CD4-positive, CD25-positive, alpha-beta regulatory T cell (primary cell): ENCODE results near the gene S100A10. TPM values are rescaled to one million over a fixed set of nuclear protein-coding genes. Genes with fewer than 3 reads are reported as not detected.

Source experiments
- ATAC-seq, 2 donors: fragments of 150-1000 bp; cut with Tn5 transposase; one replicate each; pipeline ENCODE4 v1.10.0; 2021; ENCODE audit warnings: low read depth in 2 of 2, moderate number of reproducible peaks in 2 of 2, moderate library complexity in 1 of 2
- DNase-seq, 3 donors: peaks; one replicate each; pipeline versions ENCODE4 v3.0.0 to v3.0.0-alpha.2; 2012 to 2022; ENCODE audit warnings: mixed read lengths in 1 of 3
- H3K27ac ChIP-seq: one replicate; pipeline ENCODE4 v1.7.0; 2013; ENCODE audit warnings: mild to moderate bottlenecking, low read length; ENCODE audit not compliant: insufficient read depth, poor library complexity, severe bottlenecking
- H3K27me3 ChIP-seq: one replicate; pipeline ENCODE4 v1.7.0; 2013; ENCODE audit warnings: low read length; ENCODE audit not compliant: control insufficient read depth, insufficient read depth
- H3K36me3 ChIP-seq: one replicate; pipeline ENCODE4 v1.7.0; 2013; ENCODE audit warnings: mild to moderate bottlenecking, low read length, moderate library complexity; ENCODE audit not compliant: control insufficient read depth, insufficient read depth
- H3K4me1 ChIP-seq: 2 replicates; pipeline ENCODE4 v1.7.0; 2013; ENCODE audit warnings: mild to moderate bottlenecking, low read length; ENCODE audit not compliant: insufficient read depth, control insufficient read depth, poor library complexity, severe bottlenecking
- H3K4me3 ChIP-seq: one replicate; pipeline ENCODE4 v1.7.0; 2013; ENCODE audit warnings: low read depth, mild to moderate bottlenecking, low read length, moderate library complexity
- H3K9me3 ChIP-seq, 2 experiments: 1 replicate in 1 of 2; 2 replicates in 1 of 2; pipeline ENCODE4 v1.7.0; 2013; ENCODE audit warnings: low read length in 2 of 2, mild to moderate bottlenecking in 1 of 2, moderate library complexity in 1 of 2; ENCODE audit not compliant: control insufficient read depth in 2 of 2
- H3K27ac Mint-ChIP-seq, 3 donors: one replicate each; pipeline ENCODE4 v1.8.0; 2020 to 2022; ENCODE audit warnings: mild to moderate bottlenecking in 3 of 3, mixed read lengths in 3 of 3, moderate library complexity in 2 of 3
- H3K27me3 Mint-ChIP-seq: one replicate; pipeline ENCODE4 v1.8.0; 2022; ENCODE audit warnings: mild to moderate bottlenecking, mixed read lengths
- H3K36me3 Mint-ChIP-seq: one replicate; pipeline ENCODE4 v1.8.0; 2020; ENCODE audit warnings: mixed read lengths
- H3K4me1 Mint-ChIP-seq, 4 donors: one replicate each; pipeline ENCODE4 v1.8.0; 2020 to 2022; ENCODE audit warnings: mixed read lengths in 4 of 4, mild to moderate bottlenecking in 1 of 4
- H3K4me3 Mint-ChIP-seq, 4 donors: one replicate each; pipeline ENCODE4 v1.8.0; 2020 to 2022; ENCODE audit warnings: mild to moderate bottlenecking in 4 of 4, mixed read lengths in 4 of 4, moderate library complexity in 3 of 4
- H3K9me3 Mint-ChIP-seq, 7 donors: one replicate each; pipeline ENCODE4 v1.8.0; 2020 to 2022; ENCODE audit warnings: mixed read lengths in 7 of 7, mild to moderate bottlenecking in 3 of 7, moderate library complexity in 2 of 7
- polyA plus RNA-seq, 4 donors: library from polyadenylated mRNA; unstranded; fragments of 300-500 nt; fragmentation: Illumina TruSeq; gene quantifications; one replicate each; pipeline ENCODE4 v1.2.3, GENCODE V29; 2021
- total RNA-seq: library from RNA; stranded (reverse); gene quantifications from one replicate; pipeline ENCODE4 v1.2.3, GENCODE V29; 2022

Gene S100A10
- total and polyA plus RNA-seq, 5 donors from 2014 or later, result 405 to 1,844 (median 1,264) TPM

DNA sequence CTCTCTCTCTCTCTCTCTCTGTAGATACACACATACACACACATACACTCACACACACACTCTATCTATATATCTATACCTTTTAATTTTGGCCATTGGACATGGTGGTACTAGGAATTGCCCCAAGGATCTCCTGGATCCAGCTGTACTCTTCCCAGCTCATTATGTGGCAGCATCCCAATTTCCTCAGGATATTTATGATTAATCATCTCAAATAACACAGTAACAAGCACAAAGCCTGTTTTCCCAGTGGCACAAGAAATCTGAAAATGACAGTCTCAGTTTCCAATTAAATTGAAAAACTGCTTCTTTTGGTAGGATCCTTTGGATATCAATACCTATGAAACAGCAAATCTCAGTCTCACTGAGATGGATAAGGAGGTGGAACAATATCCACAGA, 27.6 kb downstream of the S100A10 start:
- DNase-seq, result no peak
- Mint-ChIP-seq H3K4me1 (peaks cover 5 to 15% (median 10%) of the 10 kb centered on the region in 4 donors), H3K4me3 (no peak overlapping the region), H3K36me3 (no peaks in the 10 kb centered on the region), H3K9me3 (no peaks in the 10 kb centered on the region), H3K27me3 (peaks cover 5% of the 10 kb centered on the region), H3K27ac (no peak overlapping the region)
- no peaks in the 10 kb centered on the region for H3K27me3 ChIP-seq
- no peaks in the 10 kb centered on the region for H3K9me3 ChIP-seq
- H3K27ac ChIP-seq, result no peak overlapping the region
- no peak for ATAC-seq
- H3K4me3 ChIP-seq, result no peak overlapping the region
- no peaks in the 10 kb centered on the region for H3K36me3 ChIP-seq
- H3K4me1 ChIP-seq, result peaks cover 8% of the 10 kb centered on the region

DNA sequence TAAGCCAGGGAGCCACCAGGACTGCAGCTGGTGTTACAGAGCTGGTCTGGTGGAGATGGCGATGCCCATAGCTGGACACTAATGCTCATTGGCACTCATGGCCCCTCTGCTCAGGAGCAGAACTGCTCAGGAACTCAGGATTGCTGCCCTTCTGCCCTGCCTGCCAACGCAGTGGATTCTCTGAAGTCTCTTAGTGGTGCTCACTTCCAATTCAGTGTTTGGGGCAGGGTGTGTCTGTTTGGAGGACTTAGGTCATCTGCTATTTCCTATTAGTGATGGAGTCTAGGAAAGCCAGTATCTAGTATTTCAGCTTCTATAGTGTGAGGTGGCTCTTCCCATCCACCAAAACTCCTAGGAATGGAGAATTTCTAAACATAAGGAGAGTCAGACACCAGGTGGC, 29.1 kb downstream of the S100A10 start:
- H3K4me1 ChIP-seq, result peaks cover 14% of the 10 kb centered on the region
- no peaks in the 10 kb centered on the region for H3K27me3 ChIP-seq
- Mint-ChIP-seq H3K36me3 (no peaks in the 10 kb centered on the region), H3K9me3 (peaks cover 0 to 2% (median 0%) of the 10 kb centered on the region in 7 donors), H3K27me3 (peaks cover 10% of the 10 kb centered on the region), H3K4me1 (peaks cover 7 to 27% (median 16%) of the 10 kb centered on the region in 4 donors), H3K4me3 (no peak overlapping the region), H3K27ac (no peak overlapping the region)
- H3K4me3 ChIP-seq, result no peak overlapping the region
- H3K27ac ChIP-seq, result no peak overlapping the region
- ATAC-seq (no peak), DNase-seq (no peak)
- H3K9me3 ChIP-seq, result no peaks in the 10 kb centered on the region
- no peaks in the 10 kb centered on the region for H3K36me3 ChIP-seq

DNA sequence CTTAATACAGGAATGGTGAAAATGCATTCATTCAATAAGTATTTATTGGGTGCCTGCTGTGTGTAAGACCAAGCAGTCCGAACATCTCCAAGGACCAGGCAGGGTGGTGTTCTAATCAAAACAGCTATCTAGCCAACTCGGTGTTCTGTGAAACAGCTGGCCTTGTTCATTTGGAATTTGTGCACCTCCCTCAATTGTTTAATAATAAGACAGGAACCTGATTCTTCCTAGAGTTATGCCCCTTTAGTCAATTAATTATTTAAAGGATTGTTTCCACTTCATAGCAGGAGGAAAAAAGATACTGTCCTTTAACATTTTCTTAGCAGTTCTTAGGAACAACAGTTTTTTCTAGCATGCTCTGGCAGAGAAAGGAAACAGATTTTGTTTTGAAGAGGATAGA, 30.4 kb downstream of the S100A10 start:
- H3K36me3 ChIP-seq, result no peaks in the 10 kb centered on the region

DNA sequence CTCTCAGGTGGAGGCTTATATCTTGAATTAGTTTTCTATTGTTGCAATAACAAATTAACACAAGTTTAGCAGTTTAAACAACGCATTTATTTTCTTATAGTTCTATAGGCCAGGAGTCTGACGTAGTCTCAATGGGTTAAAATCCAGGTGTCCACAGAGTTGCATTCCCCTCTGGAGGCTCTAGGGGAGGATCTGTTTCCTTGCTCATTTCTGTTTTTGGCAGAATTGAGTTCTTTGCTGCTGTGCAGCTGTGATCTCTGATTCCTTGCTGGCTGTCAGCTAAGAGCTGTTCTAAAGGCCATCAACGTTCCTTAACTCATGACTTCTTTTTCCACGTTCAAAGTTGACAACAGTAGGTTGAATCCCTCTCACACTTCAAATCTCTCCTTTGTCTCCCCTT, 31.8 kb downstream of the S100A10 start:
- H3K36me3 Mint-ChIP-seq, result no peaks in the 10 kb centered on the region
- H3K27me3 Mint-ChIP-seq, result peaks cover 10% of the 10 kb centered on the region
- peak overlapping the region in 1 of 3 donors; percentile 3 for H3K27ac Mint-ChIP-seq
- Histone ChIP-seq H3K27me3 (no peaks in the 10 kb centered on the region), H3K4me1 (peaks cover 6% of the 10 kb centered on the region), H3K9me3 (no peaks in the 10 kb centered on the region), H3K36me3 (no peaks in the 10 kb centered on the region), H3K27ac (no peak overlapping the region), H3K4me3 (no peak overlapping the region)
- H3K4me1 Mint-ChIP-seq, result peaks cover 0 to 12% (median 7%) of the 10 kb centered on the region in 4 donors
- ATAC-seq (no peak), DNase-seq (no peak)
- H3K4me3 Mint-ChIP-seq, result no peak overlapping the region
- H3K9me3 Mint-ChIP-seq, result peaks cover 0 to 2% (median 0%) of the 10 kb centered on the region in 7 donors

More for the DNA sequence above, 30.4 kb downstream of the S100A10 start:
- Histone ChIP-seq H3K4me3 (no peak overlapping the region), H3K4me1 (peaks cover 11% of the 10 kb centered on the region), H3K27ac (no peak overlapping the region), H3K9me3 (no peaks in the 10 kb centered on the region), H3K27me3 (no peaks in the 10 kb centered on the region)
- Mint-ChIP-seq H3K9me3 (peaks cover 0 to 2% (median 0%) of the 10 kb centered on the region in 7 donors), H3K27ac (no peak overlapping the region), H3K4me3 (no peak overlapping the region), H3K36me3 (no peaks in the 10 kb centered on the region), H3K4me1 (peaks cover 0 to 19% (median 13%) of the 10 kb centered on the region in 4 donors), H3K27me3 (peaks cover 10% of the 10 kb centered on the region)
- ATAC-seq, result no peak
- no peak for DNase-seq

DNA sequence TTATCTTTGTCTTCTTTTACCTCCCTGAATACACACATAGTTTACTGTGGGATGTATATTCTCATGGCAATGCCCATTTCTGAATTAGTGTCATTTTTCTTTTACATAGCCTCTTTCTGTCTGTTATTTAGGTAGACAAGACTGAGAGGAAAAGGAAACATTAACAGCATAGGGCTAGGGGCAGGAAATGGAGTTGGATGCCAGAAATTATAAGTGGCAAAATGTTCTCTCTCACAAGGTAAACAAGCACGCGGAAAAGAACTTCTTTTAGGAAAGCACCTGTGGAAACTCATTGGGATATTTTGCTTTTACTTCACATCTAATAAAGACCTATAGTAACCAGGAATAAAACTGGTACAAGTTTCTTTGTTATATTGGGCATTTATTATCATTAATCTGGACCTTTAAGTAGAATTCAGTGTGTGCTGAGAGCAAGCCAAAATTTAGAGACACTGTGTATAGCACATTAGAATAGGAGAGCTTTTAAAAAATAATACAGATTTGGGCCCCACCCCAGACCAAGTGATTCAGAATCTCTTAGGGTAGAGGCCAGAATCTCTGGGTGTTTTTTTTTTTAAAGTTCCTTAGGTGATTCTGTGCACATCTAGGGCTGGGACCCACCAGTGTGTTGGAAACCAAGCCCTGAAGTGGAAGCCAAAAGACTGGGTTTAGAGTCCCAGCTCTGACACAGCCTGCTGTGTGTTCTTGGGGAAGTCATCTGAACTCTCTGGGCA, 32.7 kb downstream of the S100A10 start:
- Histone ChIP-seq H3K9me3 (no peaks in the 10 kb centered on the region), H3K27me3 (no peaks in the 10 kb centered on the region), H3K27ac (no peak overlapping the region), H3K36me3 (no peaks in the 10 kb centered on the region), H3K4me3 (no peak overlapping the region), H3K4me1 (peaks cover 6% of the 10 kb centered on the region)
- peak overlapping the region in 2 of 3 donors; percentile 3 to 20 for H3K27ac Mint-ChIP-seq
- peaks cover 0 to 12% (median 7%) of the 10 kb centered on the region in 4 donors for H3K4me1 Mint-ChIP-seq
- no peak overlapping the region for H3K4me3 Mint-ChIP-seq
- DNase-seq (no peak), ATAC-seq (no peak)
- no peaks in the 10 kb centered on the region for H3K36me3 Mint-ChIP-seq
- peaks cover 7% of the 10 kb centered on the region for H3K27me3 Mint-ChIP-seq
- peaks cover 0 to 2% (median 0%) of the 10 kb centered on the region in 7 donors for H3K9me3 Mint-ChIP-seq

DNA sequence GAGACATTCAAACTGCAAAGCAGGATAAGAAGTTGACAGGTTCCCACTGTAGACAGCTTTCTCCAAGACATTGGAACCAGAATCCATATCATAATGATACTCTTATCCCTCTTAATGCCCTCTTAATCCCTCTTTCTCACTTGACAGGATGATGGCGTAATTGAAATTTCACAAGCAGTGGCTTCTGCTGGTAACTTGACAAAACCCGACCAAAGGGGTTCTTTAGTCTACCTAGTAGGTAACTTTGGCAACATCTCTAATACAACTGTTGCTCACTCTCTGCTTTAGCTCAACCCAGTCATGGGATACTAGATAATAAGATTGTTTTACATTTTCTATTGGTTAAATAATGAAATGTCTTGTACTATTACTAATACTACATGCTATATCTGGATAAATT, 34.7 kb downstream of the S100A10 start:
- no peak for ATAC-seq
- H3K27me3 ChIP-seq, result no peaks in the 10 kb centered on the region

DNA sequence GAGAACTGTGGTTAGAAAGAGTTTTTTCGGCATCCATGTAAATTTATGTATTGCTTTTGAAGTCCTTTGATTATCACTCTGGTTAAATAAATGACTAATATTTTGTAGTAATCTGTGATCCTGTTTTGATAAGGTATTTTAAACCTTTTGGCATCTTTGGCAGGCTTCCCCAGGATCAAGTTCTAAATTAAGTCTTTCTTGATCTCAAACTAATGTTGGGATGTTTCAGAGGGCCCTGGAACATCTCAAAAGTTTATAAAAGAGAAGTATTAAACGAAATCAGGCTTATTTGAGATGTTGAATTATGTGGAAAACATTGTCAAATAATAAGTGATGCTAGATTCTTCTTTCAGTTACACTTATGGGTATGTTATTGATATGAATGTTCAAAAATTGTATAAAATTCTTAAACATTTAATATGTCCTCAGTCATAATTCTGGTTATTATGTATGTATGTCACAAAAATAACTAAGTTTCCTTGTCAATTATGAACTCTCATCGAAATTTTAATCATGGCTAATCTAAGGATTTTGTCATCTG, 36.6 kb downstream of the S100A10 start:
- H3K9me3 ChIP-seq, result no peaks in the 10 kb centered on the region
- H3K36me3 Mint-ChIP-seq, result no peaks in the 10 kb centered on the region
- no peaks in the 10 kb centered on the region for H3K36me3 ChIP-seq
- H3K4me1 Mint-ChIP-seq, result peaks cover 0 to 12% (median 7%) of the 10 kb centered on the region in 4 donors
- ATAC-seq (no peak), DNase-seq (no peak)
- no peak overlapping the region for H3K27ac ChIP-seq
- peaks cover 4% of the 10 kb centered on the region for H3K27me3 Mint-ChIP-seq
- no peak overlapping the region for H3K4me3 ChIP-seq
- H3K4me1 ChIP-seq, result peaks cover 6% of the 10 kb centered on the region
- no peak overlapping the region for H3K27ac Mint-ChIP-seq
- no peaks in the 10 kb centered on the region for H3K27me3 ChIP-seq
- H3K4me3 Mint-ChIP-seq, result no peak overlapping the region
- H3K9me3 Mint-ChIP-seq, result peaks cover 0 to 2% (median 0%) of the 10 kb centered on the region in 7 donors

More for the DNA sequence above, 34.7 kb downstream of the S100A10 start:
- DNase-seq, result no peak
- Mint-ChIP-seq H3K27me3 (peaks cover 4% of the 10 kb centered on the region), H3K27ac (no peak overlapping the region), H3K9me3 (peaks cover 0 to 2% (median 0%) of the 10 kb centered on the region in 7 donors), H3K4me3 (no peak overlapping the region), H3K36me3 (no peaks in the 10 kb centered on the region), H3K4me1 (peaks cover 0 to 12% (median 7%) of the 10 kb centered on the region in 4 donors)
- Histone ChIP-seq H3K36me3 (no peaks in the 10 kb centered on the region), H3K27ac (no peak overlapping the region), H3K4me3 (no peak overlapping the region), H3K9me3 (no peaks in the 10 kb centered on the region), H3K4me1 (peaks cover 6% of the 10 kb centered on the region)
